Measurements from ENCODE around the gene TWF1.

GRCh38 chr12:43816168-43816567 is 10.1 kb upstream of the TWF1 start:
- TF ChIP-seq GATA2 (IDR thresholded peaks at IDR 0.05; ENCODE audit: low read depth, low read length) (no peak), GATA3 (IDR thresholded peaks at IDR 0.05; ENCODE audit: low read depth, low read length) (no peak)

Data from SH-SY5Y (cell line).